OCI-LY3 (cell line): ENCODE measurements around the gene FOLR1.

Experiments
- H2AFZ ChIP-seq: fragments of 200-600, 300-600 bp; shearing (Covaris generic); 2 replicates; pipeline ENCODE4 v1.6.0; 2014; ENCODE audit warnings: antibody characterized with exemption, low read depth, low read length
- H3K27ac ChIP-seq: fragments of 200-600, 300-600 bp; sonication (generic); 2 replicates; pipeline ENCODE4 v1.5.1; 2014; ENCODE audit warnings: mild to moderate bottlenecking, low read length, moderate library complexity, mixed read lengths
- H3K27me3 ChIP-seq: fragments of 200-600, 300-600 bp; sonication (generic); 2 replicates; pipeline ENCODE4 v1.6.1; 2014; ENCODE audit warnings: low read depth, low read length, mixed read lengths
- H3K36me3 ChIP-seq: fragments of 200-600, 300-600 bp; sonication (generic); replicated peaks from 2 replicates; pipeline ENCODE3; 2014; ENCODE audit warnings: low read depth, low read length, mixed read lengths
- H3K4me1 ChIP-seq: fragments of 300-600, 200-600 bp; sonication (generic); 2 replicates; pipeline ENCODE4 v1.6.1; 2014; ENCODE audit warnings: low read length, mixed read lengths
- H3K4me2 ChIP-seq: fragments of 200-600, 300-600 bp; sonication (generic); 2 replicates; pipeline ENCODE4 v1.6.1; 2014; ENCODE audit warnings: low read length, mixed read lengths
- H3K4me3 ChIP-seq: fragments of 300-600, 200-600 bp; sonication (generic); 2 replicates; pipeline ENCODE4 v1.5.1; 2014; ENCODE audit warnings: antibody characterized with exemption, mild to moderate bottlenecking, low read length, moderate library complexity
- H3K79me2 ChIP-seq: fragments of 300-600, 200-600 bp; shearing (Covaris generic); 2 replicates; pipeline ENCODE4 v1.6.1; 2014; ENCODE audit warnings: mild to moderate bottlenecking, low read length, mixed read lengths
- H3K9ac ChIP-seq: fragments of 300-600, 200-600 bp; shearing (Covaris generic); 2 replicates; pipeline ENCODE4 v1.6.0; 2014; ENCODE audit warnings: mild to moderate bottlenecking, low read length, moderate library complexity
- H3K9me3 ChIP-seq: fragments of 200-600, 300-600 bp; shearing (Covaris generic); 2 replicates; pipeline ENCODE4 v1.6.1; 2014; ENCODE audit warnings: low read length, mixed read lengths; ENCODE audit not compliant: insufficient read depth
- H4K20me1 ChIP-seq: fragments of 200-600, 300-600 bp; sonication (generic); 2 replicates; pipeline ENCODE4 v1.6.1; 2016; ENCODE audit warnings: low read length, mixed read lengths; ENCODE audit not compliant: insufficient read depth
- EZH2phosphoT487 ChIP-seq: fragments of 200-600 bp; shearing (Covaris generic); IDR thresholded peaks from 2 replicates; pipeline ENCODE4 v1.6.1; 2018; ENCODE audit warnings: antibody characterized with exemption, mixed run types, low read depth
- TF ChIP-seq, protein P1 (sequence below): fragments of 200-600, 300-600 bp; sonication (generic); IDR thresholded peaks from 2 replicates; pipeline ENCODE4 v1.5.1; 2014; ENCODE audit warnings: antibody characterized with exemption, low read length, low read depth

Gene FOLR1

DNA sequence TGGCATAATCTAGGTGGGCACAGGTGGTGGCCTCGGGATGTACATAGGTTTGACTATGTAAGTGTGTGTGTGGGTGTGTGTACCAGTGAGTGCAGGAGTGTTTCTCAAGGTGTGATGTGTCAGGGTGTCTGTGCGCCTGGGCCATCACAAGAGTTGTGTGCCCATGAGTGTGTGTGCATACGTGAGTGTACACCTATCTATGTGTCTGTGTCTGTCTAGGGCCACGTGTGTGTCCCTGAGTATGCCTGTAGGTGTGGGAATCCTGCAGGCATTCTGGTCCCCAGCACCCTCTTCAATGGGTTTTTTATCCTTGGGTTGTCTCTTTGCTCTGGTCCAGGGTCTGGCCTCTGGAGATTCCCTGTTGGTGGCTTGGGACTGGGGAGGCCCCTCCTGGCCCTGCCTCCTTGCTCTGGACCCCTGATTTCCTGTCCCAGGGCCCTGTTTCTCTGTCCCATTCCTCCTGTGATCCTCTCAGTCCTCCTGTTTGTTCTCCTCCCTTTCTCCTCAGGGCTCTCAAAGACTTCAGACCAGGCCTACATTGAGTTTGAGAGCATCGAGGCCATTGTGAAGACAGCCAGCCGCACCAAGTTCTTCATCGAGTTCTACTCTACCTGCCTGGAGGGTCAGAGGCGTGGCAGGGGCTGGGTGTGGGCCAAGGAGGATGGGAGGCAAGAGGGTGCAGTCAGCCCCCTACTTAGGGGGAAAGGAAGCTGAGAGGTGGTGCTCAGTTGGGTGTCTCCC is 42.0 kb downstream of the FOLR1 start:
- Histone ChIP-seq H3K79me2 (no peaks in the 10 kb centered on the region), H3K27me3 (no peaks in the 10 kb centered on the region), H3K9me3 (no peaks in the 10 kb centered on the region), H3K27ac (no peak overlapping the region), H2AFZ (no peak overlapping the region), H3K4me1 (no peaks in the 10 kb centered on the region), H3K4me3 (no peak overlapping the region), H3K36me3 (peaks cover 89% of the 10 kb centered on the region), H3K4me2 (no peak overlapping the region), H3K9ac (no peak overlapping the region), H4K20me1 (peaks cover 27% of the 10 kb centered on the region; the same call in 1 of the 2 replicates)
- no peak for TF ChIP-seq EZH2phosphoT487
- TF ChIP-seq, protein P1, sequence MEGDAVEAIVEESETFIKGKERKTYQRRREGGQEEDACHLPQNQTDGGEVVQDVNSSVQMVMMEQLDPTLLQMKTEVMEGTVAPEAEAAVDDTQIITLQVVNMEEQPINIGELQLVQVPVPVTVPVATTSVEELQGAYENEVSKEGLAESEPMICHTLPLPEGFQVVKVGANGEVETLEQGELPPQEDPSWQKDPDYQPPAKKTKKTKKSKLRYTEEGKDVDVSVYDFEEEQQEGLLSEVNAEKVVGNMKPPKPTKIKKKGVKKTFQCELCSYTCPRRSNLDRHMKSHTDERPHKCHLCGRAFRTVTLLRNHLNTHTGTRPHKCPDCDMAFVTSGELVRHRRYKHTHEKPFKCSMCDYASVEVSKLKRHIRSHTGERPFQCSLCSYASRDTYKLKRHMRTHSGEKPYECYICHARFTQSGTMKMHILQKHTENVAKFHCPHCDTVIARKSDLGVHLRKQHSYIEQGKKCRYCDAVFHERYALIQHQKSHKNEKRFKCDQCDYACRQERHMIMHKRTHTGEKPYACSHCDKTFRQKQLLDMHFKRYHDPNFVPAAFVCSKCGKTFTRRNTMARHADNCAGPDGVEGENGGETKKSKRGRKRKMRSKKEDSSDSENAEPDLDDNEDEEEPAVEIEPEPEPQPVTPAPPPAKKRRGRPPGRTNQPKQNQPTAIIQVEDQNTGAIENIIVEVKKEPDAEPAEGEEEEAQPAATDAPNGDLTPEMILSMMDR = no peak

DNA sequence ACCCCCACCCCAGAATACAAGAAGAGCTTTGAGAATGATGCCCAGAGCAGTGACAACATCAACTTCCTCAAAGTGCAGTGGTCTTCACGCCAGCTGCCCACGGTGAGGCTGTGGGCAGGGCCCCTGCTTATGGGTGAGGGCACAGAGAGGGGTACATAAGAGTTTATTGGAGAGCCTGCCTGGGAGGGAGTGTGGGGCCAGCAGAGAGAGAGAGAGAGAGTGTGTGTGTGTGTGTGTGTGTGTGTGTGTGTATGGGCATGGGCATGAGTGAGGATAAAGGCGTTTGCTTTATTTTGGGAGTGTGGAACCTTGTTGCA is 42.5 kb downstream of the FOLR1 start:
- H3K27me3 ChIP-seq = no peaks in the 10 kb centered on the region
- peaks cover 83% of the 10 kb centered on the region for H3K36me3 ChIP-seq
- H3K4me2 ChIP-seq = no peak overlapping the region
- TF ChIP-seq, protein P1 = no peak
- no peak for TF ChIP-seq EZH2phosphoT487
- no peaks in the 10 kb centered on the region for H3K9me3 ChIP-seq
- no peak overlapping the region for H3K27ac ChIP-seq
- peaks cover 27% of the 10 kb centered on the region; the same call in 1 of the 2 replicates for H4K20me1 ChIP-seq
- H3K4me1 ChIP-seq = no peaks in the 10 kb centered on the region
- H2AFZ ChIP-seq = no peak overlapping the region
- no peak overlapping the region for H3K9ac ChIP-seq
- no peaks in the 10 kb centered on the region for H3K79me2 ChIP-seq
- no peak overlapping the region for H3K4me3 ChIP-seq

DNA sequence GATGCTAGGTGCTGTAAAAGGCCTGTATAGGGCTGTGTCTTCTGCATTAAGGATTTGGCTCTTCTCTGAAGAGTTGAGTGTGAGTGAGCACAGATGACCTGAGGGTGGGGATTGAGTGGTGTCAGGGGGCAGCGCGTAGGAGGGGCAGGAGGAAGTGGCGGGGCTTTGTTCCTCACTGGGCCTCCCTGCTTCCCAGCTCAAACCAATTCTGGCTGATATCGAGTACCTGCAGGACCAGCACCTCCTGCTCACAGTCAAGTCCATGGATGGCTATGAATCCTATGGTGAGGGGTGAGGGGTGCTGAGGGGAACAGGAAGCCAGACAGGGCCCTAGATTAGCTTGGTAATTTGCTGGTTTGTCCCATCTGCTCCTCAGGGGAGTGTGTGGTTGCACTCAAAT is 43.0 kb downstream of the FOLR1 start:
- Histone ChIP-seq H3K4me2 (no peak overlapping the region), H4K20me1 (peaks cover 27% of the 10 kb centered on the region; the same call in 1 of the 2 replicates), H3K9me3 (no peaks in the 10 kb centered on the region), H3K27me3 (no peaks in the 10 kb centered on the region), H2AFZ (no peak overlapping the region), H3K79me2 (no peaks in the 10 kb centered on the region), H3K27ac (no peak overlapping the region), H3K4me1 (no peaks in the 10 kb centered on the region), H3K9ac (no peak overlapping the region), H3K4me3 (no peak overlapping the region), H3K36me3 (peaks cover 79% of the 10 kb centered on the region)
- TF ChIP-seq, protein P1 = no peak
- TF ChIP-seq EZH2phosphoT487 = no peak

DNA sequence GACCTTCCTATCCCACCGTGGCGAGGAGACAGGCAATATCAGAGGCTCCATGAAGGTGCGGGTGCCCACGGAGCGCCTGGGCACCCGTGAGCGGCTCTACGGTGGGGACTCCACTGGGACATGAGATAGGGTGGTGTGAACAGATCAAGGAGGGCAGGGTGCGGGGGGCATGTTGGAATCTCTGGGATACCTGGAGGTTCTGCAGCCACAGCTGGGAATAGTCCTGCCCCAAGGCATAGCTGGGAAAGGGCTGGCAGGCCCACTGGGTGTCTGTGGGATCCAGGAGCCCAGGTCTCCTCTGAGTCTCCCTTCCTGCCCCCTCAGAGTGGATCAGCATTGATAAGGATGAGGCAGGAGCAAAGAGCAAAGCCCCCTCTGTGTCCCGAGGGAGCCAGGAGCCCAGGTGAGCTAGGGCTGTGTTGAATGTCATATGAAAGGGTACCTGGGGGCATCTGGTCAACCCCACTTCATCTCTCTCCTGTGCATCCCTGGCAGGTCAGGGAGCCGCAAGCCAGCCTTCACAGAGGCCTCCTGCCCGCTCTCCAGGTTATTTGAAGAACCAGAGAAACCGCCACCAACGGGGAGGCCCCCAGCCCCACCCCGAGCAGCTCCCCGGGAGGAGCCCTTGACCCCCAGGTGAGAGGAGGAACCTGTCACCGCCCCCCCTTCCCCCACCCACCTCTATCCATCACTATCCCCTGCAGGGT is 43.6 kb downstream of the FOLR1 start:
- Histone ChIP-seq H3K36me3 (peaks cover 73% of the 10 kb centered on the region), H2AFZ (no peak overlapping the region), H3K27ac (no peak overlapping the region), H3K4me1 (no peaks in the 10 kb centered on the region), H3K79me2 (no peaks in the 10 kb centered on the region), H4K20me1 (peaks cover 27% of the 10 kb centered on the region; the same call in 1 of the 2 replicates), H3K9ac (no peak overlapping the region), H3K27me3 (no peaks in the 10 kb centered on the region), H3K4me2 (no peak overlapping the region), H3K4me3 (no peak overlapping the region), H3K9me3 (no peaks in the 10 kb centered on the region)
- TF ChIP-seq, protein P1 = no peak
- no peak for TF ChIP-seq EZH2phosphoT487
